WTC11 (cell line): ENCODE data around the gene BZW1. TPM values are rescaled to one million over a fixed set of nuclear protein-coding genes. Genes with fewer than 3 reads are reported as not detected.

Experiments used
- ATAC-seq: fragments of 200-7000 bp; cut with Tn5 transposase; 2 replicates; pipeline ENCODE4 v1.10.0; 2021; ENCODE audit warnings: mild to moderate bottlenecking, moderate library complexity
- CTCF ChIA-PET: fragments of 300-600 bp; sonication (Branson Sonifier 250); formaldehyde crosslinking; loops from one replicate; lab custom pipeline; 2021; ENCODE audit warnings: antibody characterized with exemption; lab: Charles Lee
- POLR2A ChIA-PET: fragments of 350-600 bp; sonication (Branson Sonifier 250); formaldehyde crosslinking; loops from one replicate; lab custom pipeline; 2021; ENCODE audit warnings: antibody characterized with exemption; lab: Charles Lee
- DNase-seq: peaks from one replicate; pipeline ENCODE4 v3.0.0; 2021; ENCODE audit warnings: low spot score
- H3K27ac Mint-ChIP-seq: 2 replicates; pipeline ENCODE4 v1.8.0; 2021; ENCODE audit warnings: mixed read lengths
- H3K27me3 Mint-ChIP-seq: 2 replicates; pipeline ENCODE4 v1.8.0; 2021; ENCODE audit warnings: low read depth, mild to moderate bottlenecking, moderate library complexity, mixed read lengths
- H3K36me3 Mint-ChIP-seq: 2 replicates; pipeline ENCODE4 v1.8.0; 2021; ENCODE audit warnings: mixed read lengths
- H3K4me1 Mint-ChIP-seq: 2 replicates; pipeline ENCODE4 v1.8.0; 2022; ENCODE audit warnings: mixed read lengths
- H3K4me3 Mint-ChIP-seq: 2 replicates; pipeline ENCODE4 v1.8.0; 2021; ENCODE audit warnings: mild to moderate bottlenecking, moderate library complexity, mixed read lengths
- H3K9me3 Mint-ChIP-seq: 2 replicates; pipeline ENCODE4 v1.8.0; 2021; ENCODE audit warnings: mixed read lengths
- CREM ChIP-seq: sonication (generic); formaldehyde crosslinking; IDR thresholded peaks from 2 replicates; pipeline ENCODE4 v1.8.1; 2022; ENCODE audit warnings: mild to moderate bottlenecking, missing genetic modification reagents, moderate library complexity
- FOXP1 ChIP-seq: sonication (generic); formaldehyde crosslinking; IDR thresholded peaks from 2 replicates; pipeline ENCODE4 v1.8.0; 2022; ENCODE audit warnings: missing genetic modification reagents, mild to moderate bottlenecking, moderate library complexity, borderline replicate concordance
- GABPB1 ChIP-seq: sonication (generic); formaldehyde crosslinking; IDR thresholded peaks from 2 replicates; pipeline ENCODE4 v1.8.1; 2023; ENCODE audit warnings: mild to moderate bottlenecking, missing genetic modification reagents
- JAZF1 ChIP-seq: fragments of 250-450 bp; sonication (Bioruptor Pico); IDR thresholded peaks from 2 replicates; pipeline ENCODE4 v1.9.0; 2021; ENCODE audit warnings: moderate library complexity, mild to moderate bottlenecking, inconsistent platforms
- OVOL2 ChIP-seq: fragments of 250-450 bp; sonication (Bioruptor Pico); IDR thresholded peaks from 2 replicates; pipeline ENCODE4 v1.9.0; 2021; ENCODE audit warnings: mild to moderate bottlenecking, borderline replicate concordance
- RORB ChIP-seq: fragments of 250-450 bp; sonication (Bioruptor Pico); IDR thresholded peaks from 2 replicates; pipeline ENCODE4 v1.9.0; 2021; ENCODE audit warnings: mild to moderate bottlenecking
- total RNA-seq: library from RNA; stranded (reverse); gene quantifications from 3 replicates; pipeline ENCODE4 v1.2.3, GENCODE V29; 2021
- TF ChIP-seq, protein P1 (sequence below): sonication (generic); formaldehyde crosslinking; IDR thresholded peaks from 2 replicates; pipeline ENCODE4 v1.8.1; 2023; ENCODE audit warnings: mild to moderate bottlenecking, missing genetic modification reagents
- TF ChIP-seq, protein P2 (sequence below): sonication (generic); formaldehyde crosslinking; conservative IDR thresholded peaks from 2 replicates; pipeline ENCODE4 v1.8.1; 2023; ENCODE audit warnings: mild to moderate bottlenecking, low read depth, missing genetic modification reagents, moderate library complexity
- TF ChIP-seq, protein P3 (sequence below): fragments of 250-450 bp; sonication (Bioruptor Pico); IDR thresholded peaks from 2 replicates; pipeline ENCODE4 v1.9.0; 2021; ENCODE audit warnings: mild to moderate bottlenecking
- TF ChIP-seq, protein P4 (sequence below): fragments of 200-600 bp; IDR thresholded peaks from 2 replicates; pipeline ENCODE4 v1.8.0; 2022; ENCODE audit warnings: antibody characterized with exemption
- TF ChIP-seq, protein P5 (sequence below): sonication (generic); formaldehyde crosslinking; IDR thresholded peaks from 2 replicates; pipeline ENCODE4 v1.8.1; 2022; ENCODE audit warnings: mild to moderate bottlenecking, missing genetic modification reagents, moderate library complexity, borderline replicate concordance

The BZW1 gene
- total RNA-seq, 1 experiment from 2014 or later: 255 TPM

DNA sequence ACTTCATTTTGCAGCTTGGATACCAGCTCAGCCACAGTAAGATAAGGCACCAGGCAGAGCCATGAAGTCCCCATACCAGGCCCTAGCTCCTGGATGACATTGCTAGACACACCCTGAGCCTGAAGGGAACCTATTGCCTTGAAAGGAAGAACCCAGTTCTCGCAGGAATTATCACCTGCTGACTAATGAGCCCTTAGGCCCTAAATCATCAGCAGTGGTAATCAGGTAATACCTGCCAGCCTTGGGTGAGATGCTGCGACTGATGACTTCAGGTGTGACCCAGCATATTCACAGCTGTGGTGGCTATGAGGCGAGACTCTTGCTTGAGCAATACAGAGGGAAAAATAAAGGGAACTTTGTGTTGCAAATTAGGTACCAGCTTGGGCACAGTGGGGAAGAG lies 27.8 kb downstream of the BZW1 start (continued):
- TF ChIP-seq, protein P1, sequence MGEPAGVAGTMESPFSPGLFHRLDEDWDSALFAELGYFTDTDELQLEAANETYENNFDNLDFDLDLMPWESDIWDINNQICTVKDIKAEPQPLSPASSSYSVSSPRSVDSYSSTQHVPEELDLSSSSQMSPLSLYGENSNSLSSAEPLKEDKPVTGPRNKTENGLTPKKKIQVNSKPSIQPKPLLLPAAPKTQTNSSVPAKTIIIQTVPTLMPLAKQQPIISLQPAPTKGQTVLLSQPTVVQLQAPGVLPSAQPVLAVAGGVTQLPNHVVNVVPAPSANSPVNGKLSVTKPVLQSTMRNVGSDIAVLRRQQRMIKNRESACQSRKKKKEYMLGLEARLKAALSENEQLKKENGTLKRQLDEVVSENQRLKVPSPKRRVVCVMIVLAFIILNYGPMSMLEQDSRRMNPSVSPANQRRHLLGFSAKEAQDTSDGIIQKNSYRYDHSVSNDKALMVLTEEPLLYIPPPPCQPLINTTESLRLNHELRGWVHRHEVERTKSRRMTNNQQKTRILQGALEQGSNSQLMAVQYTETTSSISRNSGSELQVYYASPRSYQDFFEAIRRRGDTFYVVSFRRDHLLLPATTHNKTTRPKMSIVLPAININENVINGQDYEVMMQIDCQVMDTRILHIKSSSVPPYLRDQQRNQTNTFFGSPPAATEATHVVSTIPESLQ (CRISPR knock-in tag): no peak
- TF ChIP-seq CREM: no peak
- no peak for TF ChIP-seq OVOL2 (CRISPR knock-in tag)
- TF ChIP-seq RORB (CRISPR knock-in tag): no peak
- no peak for TF ChIP-seq FOXP1 (CRISPR knock-in tag)
- TF ChIP-seq, protein P2, sequence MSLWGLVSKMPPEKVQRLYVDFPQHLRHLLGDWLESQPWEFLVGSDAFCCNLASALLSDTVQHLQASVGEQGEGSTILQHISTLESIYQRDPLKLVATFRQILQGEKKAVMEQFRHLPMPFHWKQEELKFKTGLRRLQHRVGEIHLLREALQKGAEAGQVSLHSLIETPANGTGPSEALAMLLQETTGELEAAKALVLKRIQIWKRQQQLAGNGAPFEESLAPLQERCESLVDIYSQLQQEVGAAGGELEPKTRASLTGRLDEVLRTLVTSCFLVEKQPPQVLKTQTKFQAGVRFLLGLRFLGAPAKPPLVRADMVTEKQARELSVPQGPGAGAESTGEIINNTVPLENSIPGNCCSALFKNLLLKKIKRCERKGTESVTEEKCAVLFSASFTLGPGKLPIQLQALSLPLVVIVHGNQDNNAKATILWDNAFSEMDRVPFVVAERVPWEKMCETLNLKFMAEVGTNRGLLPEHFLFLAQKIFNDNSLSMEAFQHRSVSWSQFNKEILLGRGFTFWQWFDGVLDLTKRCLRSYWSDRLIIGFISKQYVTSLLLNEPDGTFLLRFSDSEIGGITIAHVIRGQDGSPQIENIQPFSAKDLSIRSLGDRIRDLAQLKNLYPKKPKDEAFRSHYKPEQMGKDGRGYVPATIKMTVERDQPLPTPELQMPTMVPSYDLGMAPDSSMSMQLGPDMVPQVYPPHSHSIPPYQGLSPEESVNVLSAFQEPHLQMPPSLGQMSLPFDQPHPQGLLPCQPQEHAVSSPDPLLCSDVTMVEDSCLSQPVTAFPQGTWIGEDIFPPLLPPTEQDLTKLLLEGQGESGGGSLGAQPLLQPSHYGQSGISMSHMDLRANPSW (CRISPR knock-in tag): no peak
- TF ChIP-seq JAZF1 (CRISPR knock-in tag): no peak
- TF ChIP-seq, protein P3, sequence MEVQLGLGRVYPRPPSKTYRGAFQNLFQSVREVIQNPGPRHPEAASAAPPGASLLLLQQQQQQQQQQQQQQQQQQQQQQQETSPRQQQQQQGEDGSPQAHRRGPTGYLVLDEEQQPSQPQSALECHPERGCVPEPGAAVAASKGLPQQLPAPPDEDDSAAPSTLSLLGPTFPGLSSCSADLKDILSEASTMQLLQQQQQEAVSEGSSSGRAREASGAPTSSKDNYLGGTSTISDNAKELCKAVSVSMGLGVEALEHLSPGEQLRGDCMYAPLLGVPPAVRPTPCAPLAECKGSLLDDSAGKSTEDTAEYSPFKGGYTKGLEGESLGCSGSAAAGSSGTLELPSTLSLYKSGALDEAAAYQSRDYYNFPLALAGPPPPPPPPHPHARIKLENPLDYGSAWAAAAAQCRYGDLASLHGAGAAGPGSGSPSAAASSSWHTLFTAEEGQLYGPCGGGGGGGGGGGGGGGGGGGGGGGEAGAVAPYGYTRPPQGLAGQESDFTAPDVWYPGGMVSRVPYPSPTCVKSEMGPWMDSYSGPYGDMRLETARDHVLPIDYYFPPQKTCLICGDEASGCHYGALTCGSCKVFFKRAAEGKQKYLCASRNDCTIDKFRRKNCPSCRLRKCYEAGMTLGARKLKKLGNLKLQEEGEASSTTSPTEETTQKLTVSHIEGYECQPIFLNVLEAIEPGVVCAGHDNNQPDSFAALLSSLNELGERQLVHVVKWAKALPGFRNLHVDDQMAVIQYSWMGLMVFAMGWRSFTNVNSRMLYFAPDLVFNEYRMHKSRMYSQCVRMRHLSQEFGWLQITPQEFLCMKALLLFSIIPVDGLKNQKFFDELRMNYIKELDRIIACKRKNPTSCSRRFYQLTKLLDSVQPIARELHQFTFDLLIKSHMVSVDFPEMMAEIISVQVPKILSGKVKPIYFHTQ: no peak

DNA sequence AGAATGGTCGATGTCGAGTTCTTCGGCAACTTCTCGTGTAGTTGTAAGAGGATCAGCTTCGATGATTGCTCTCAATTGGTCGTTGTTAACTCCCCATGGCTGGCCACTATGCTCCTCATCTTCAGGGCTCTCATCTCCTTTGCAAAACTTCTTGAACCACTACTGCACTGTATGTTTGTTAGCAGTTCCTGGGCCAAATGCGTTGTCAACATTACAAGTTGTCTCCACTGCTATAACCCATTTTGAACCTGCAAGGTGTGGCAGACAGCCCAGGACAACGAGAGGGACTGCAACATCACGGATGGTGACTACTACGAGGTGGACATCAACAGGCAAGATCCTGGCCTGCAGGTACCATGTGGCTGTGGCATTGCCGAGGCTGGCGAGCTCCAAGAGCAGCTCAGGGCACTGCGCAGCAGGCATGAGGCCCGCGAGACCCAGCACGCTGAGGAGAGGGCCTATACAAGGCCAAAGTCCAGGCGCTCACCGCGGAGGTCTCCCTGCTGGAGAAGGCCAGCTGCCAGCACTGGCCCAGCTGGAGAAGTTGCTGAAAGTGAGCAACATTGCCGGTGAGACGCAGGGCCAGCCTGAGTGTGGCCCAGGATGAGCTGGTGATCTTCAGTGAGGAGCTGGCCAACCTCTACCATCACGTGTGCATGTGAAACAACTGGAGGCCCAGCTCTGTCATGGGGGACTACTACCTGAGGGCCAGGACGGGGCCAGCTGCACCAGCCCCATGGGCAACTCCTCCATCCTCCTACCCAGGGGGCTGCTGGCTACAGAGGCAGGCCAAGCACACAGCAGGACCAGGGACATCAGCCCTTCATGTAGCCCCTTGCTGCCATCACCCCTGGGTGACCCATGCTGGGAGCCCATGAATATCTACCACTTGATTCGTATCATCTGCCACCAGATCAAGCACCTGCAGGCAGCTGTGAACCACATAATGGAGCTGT lies 32.6 kb downstream of the BZW1 start:
- no peak overlapping the region for H3K4me3 Mint-ChIP-seq
- TF ChIP-seq, protein P4, sequence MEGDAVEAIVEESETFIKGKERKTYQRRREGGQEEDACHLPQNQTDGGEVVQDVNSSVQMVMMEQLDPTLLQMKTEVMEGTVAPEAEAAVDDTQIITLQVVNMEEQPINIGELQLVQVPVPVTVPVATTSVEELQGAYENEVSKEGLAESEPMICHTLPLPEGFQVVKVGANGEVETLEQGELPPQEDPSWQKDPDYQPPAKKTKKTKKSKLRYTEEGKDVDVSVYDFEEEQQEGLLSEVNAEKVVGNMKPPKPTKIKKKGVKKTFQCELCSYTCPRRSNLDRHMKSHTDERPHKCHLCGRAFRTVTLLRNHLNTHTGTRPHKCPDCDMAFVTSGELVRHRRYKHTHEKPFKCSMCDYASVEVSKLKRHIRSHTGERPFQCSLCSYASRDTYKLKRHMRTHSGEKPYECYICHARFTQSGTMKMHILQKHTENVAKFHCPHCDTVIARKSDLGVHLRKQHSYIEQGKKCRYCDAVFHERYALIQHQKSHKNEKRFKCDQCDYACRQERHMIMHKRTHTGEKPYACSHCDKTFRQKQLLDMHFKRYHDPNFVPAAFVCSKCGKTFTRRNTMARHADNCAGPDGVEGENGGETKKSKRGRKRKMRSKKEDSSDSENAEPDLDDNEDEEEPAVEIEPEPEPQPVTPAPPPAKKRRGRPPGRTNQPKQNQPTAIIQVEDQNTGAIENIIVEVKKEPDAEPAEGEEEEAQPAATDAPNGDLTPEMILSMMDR: no peak
- TF ChIP-seq, protein P5, sequence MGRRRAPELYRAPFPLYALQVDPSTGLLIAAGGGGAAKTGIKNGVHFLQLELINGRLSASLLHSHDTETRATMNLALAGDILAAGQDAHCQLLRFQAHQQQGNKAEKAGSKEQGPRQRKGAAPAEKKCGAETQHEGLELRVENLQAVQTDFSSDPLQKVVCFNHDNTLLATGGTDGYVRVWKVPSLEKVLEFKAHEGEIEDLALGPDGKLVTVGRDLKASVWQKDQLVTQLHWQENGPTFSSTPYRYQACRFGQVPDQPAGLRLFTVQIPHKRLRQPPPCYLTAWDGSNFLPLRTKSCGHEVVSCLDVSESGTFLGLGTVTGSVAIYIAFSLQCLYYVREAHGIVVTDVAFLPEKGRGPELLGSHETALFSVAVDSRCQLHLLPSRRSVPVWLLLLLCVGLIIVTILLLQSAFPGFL (CRISPR knock-in tag): peak; percentile 32; the same call in 1 of the 2 replicates
- TF ChIP-seq GABPB1 (CRISPR knock-in tag): peak; percentile 68; the same call in 1 of the 2 replicates
- ChIA-PET POLR2A (interaction anchor here (1.0 kb wide), 2 partner anchors 19 to 20 kb away, joined by 3 to 4 read pairs; partner anchors contain the start of gene CLK1), CTCF (no interaction called here)
- H3K36me3 Mint-ChIP-seq: no peaks in the 10 kb centered on the region
- DNase-seq: no peak
- no peak overlapping the region for H3K27ac Mint-ChIP-seq
- ATAC-seq: no peak
- H3K9me3 Mint-ChIP-seq: no peaks in the 10 kb centered on the region
- H3K4me1 Mint-ChIP-seq: peaks cover 6% of the 10 kb centered on the region
- no peaks in the 10 kb centered on the region for H3K27me3 Mint-ChIP-seq
